ENCODE results near the gene JCHAIN. TPM values are rescaled to one million over a fixed set of nuclear protein-coding genes. Genes with fewer than 3 reads are reported as not detected.
"Not testable (repeated sequence)": the region's sequence is repeated elsewhere in the genome, so short reads cannot be mapped to it uniquely, and the experiment has no call there.

The JCHAIN gene
- total RNA-seq, result 10 to 100 TPM in 1 of 2 donors, 1 to 10 TPM in 1; 8.8 to 12.8 TPM
- long read RNA-seq, donor 1, partial matches to known transcripts, result 0 of 4 reads
- long read RNA-seq, donor 1, other reads (novel, unspliced or antisense), result 0 of 4 reads
- long read RNA-seq, donor 2, transcript JCHAIN-201 (4 exons, 1,438 nt), result major isoform, 10 of 11 reads
- long read RNA-seq, donor 2, partial matches to known transcripts, result 1 of 11 reads
- long read RNA-seq, donor 2, other reads (novel, unspliced or antisense), result 0 of 11 reads

- intact Hi-C loops (cut with DNase I), result no loop called here
- no peak for DNase-seq (ENCODE audit: low spot score)
Measured at GRCh38 chr4:70666369-70666768, at the start of gene JCHAIN. Gene JCHAIN, minus strand, starts transcription at chr4:70666508. Its CDS starts 18 bp downstream, at chr4:70666490.

- no peak for DNase-seq (ENCODE audit: low spot score)
- intact Hi-C loops (cut with DNase I), result no loop called here
Measured at GRCh38 chr4:70715097-70715496, 48.8 kb upstream of the JCHAIN start.

GRCh38 chr4:70714079-70714887, 48.0 kb upstream of the JCHAIN start:
- no peak for DNase-seq (ENCODE audit: low spot score)
- intact Hi-C loops (cut with DNase I), result no loop called here

- intact Hi-C loops (cut with DNase I), result no loop called here
- no peak for DNase-seq (ENCODE audit: low spot score)
Measured at GRCh38 chr4:70713453-70714078, 47.3 kb upstream of the JCHAIN start.

- no peak for DNase-seq (ENCODE audit: low spot score)
- intact Hi-C loops (cut with DNase I), result no loop called here
Measured at GRCh38 chr4:70712604-70713452, 46.5 kb upstream of the JCHAIN start.

GRCh38 chr4:70712150-70712549, 45.8 kb upstream of the JCHAIN start:
- DNase-seq (ENCODE audit: low spot score), result no peak
- intact Hi-C loops (cut with DNase I), result no loop called here

- intact Hi-C loops (cut with DNase I), result no loop called here
- DNase-seq (ENCODE audit: low spot score), result no peak
Measured at GRCh38 chr4:70711599-70711998, 45.3 kb upstream of the JCHAIN start.

GRCh38 chr4:70709611-70710205, 43.4 kb upstream of the JCHAIN start:
- intact Hi-C loops (cut with DNase I), result loop anchor here in 1 of 2 donors (10.0 kb wide), 1 partner anchor 105 kb away; no protein-coding TSS in a partner anchor
- DNase-seq (ENCODE audit: low spot score), result no peak

GRCh38 chr4:70706516-70706915, 40.2 kb upstream of the JCHAIN start:
- intact Hi-C loops (cut with DNase I), result loop anchor here in 1 of 2 donors (10.0 kb wide), 1 partner anchor 102 kb away; no protein-coding TSS in a partner anchor
- DNase-seq (ENCODE audit: low spot score), result no peak

GRCh38 chr4:70706044-70706461, 39.7 kb upstream of the JCHAIN start:
- intact Hi-C loops (cut with DNase I), result loop anchor here in 1 of 2 donors (10.0 kb wide), 1 partner anchor 101 kb away; no protein-coding TSS in a partner anchor
- no peak for DNase-seq (ENCODE audit: low spot score)

GRCh38 chr4:70705183-70706043, 39.1 kb upstream of the JCHAIN start:
- intact Hi-C loops (cut with DNase I), result loop anchor here in 1 of 2 donors (10.0 kb wide), 1 partner anchor 101 kb away; no protein-coding TSS in a partner anchor

GRCh38 chr4:70704931-70705182, 38.5 kb upstream of the JCHAIN start:
- DNase-seq (ENCODE audit: low spot score), result no peak
- intact Hi-C loops (cut with DNase I), result loop anchor here in 1 of 2 donors (10.0 kb wide), 1 partner anchor 100 kb away; no protein-coding TSS in a partner anchor

More at GRCh38 chr4:70705183-70706043, 39.1 kb upstream of the JCHAIN start:
- DNase-seq (ENCODE audit: low spot score), result peak; percentile 91

GRCh38 chr4:70704215-70704930, 38.1 kb upstream of the JCHAIN start:
- intact Hi-C loops (cut with DNase I), result loop anchor here in 1 of 2 donors (10.0 kb wide), 1 partner anchor 100 kb away; no protein-coding TSS in a partner anchor
- peak; percentile 93 for DNase-seq (ENCODE audit: low spot score)

- DNase-seq (ENCODE audit: low spot score), result no peak
- intact Hi-C loops (cut with DNase I), result loop anchor here in 1 of 2 donors (10.0 kb wide), 1 partner anchor 99 kb away; no protein-coding TSS in a partner anchor
Measured at GRCh38 chr4:70703619-70704214, 37.4 kb upstream of the JCHAIN start.

GRCh38 chr4:70702592-70702991, 36.3 kb upstream of the JCHAIN start:
- not testable (repeated sequence) for DNase-seq (ENCODE audit: low spot score)
- intact Hi-C loops (cut with DNase I), result loop anchor here in 1 of 2 donors (10.0 kb wide), 1 partner anchor 98 kb away; no protein-coding TSS in a partner anchor

GRCh38 chr4:70701271-70701670, 35.0 kb upstream of the JCHAIN start:
- intact Hi-C loops (cut with DNase I), result loop anchor here in 1 of 2 donors (10.0 kb wide), 1 partner anchor 96 kb away; no protein-coding TSS in a partner anchor
- no peak for DNase-seq (ENCODE audit: low spot score)
